Right kidney (tissue), 1 donor: ENCODE measurements around the gene MRPL34.

Experiments used
- DNase-seq: peaks from one replicate; pipeline ENCODE4 v3.0.0-alpha.2; 2016

MRPL34 gene

DNA sequence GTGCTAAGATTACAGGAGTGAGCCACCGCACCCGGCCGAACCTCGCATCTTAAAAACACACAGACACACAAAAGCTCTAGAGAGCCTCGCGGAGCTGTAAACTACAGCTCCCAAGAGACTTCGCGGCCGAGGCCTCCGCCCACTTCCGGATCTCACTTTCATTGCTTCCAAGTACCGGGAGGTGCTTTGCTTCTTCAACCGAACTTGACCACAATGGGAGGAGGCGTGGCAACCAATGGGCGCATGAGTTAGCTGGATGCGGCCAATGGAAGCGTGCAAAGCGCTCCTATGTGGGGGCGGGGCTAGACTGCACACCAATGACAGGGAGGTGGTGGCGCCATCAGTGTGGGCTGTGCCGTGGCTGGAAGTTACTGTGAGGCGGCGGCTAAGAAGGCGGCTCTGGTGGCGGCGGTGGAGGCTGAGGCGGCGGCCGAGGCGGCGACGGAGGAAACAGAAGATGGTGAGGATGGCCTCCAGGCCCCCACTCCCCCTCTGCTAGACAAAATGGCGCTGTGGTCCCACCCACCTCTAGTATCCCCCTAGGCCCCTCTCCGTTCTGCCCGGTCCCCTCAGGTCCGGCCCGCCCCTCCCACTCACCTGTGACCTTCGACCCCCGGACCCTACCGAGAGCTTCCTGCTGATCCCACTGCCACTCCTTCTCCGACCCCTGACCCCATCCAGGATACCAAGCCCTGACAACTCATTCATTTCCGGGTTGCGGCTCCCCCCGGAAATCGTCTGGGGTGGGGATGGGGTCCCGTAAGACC is 3.7 kb downstream of the MRPL34 start, which contains the start of gene DDA1:
TSS of gene DDA1 (plus strand) at position 366 of the 767 bp plus-strand sequence. CDS start at position 458, 92 bp downstream.
- peak; percentile 79 for DNase-seq

DNA sequence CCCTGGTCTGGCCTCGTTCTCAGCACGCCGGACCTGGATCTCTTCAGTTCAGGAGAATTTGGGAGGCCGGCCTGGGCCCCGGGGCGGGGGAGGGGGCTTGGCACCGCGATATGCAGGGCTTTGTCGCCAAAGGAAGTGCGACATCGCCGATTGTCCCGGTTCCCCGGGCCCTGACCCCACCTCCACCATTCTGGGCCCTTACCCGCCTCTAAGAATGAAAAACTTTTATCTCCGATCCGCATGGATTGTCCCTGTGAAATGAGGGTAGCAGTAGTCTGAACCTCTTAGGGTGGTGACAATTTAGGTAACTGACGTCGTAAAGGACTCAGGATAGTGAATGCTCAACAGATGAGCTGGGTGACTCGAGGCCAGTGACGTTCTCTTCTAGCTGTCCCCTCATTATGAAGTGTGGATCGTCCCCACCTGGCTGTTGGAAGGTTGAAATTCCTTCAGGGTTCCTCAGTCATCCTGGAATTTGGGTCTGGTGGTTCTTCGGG is 4.3 kb downstream of the MRPL34 start:
- no peak for DNase-seq

DNA sequence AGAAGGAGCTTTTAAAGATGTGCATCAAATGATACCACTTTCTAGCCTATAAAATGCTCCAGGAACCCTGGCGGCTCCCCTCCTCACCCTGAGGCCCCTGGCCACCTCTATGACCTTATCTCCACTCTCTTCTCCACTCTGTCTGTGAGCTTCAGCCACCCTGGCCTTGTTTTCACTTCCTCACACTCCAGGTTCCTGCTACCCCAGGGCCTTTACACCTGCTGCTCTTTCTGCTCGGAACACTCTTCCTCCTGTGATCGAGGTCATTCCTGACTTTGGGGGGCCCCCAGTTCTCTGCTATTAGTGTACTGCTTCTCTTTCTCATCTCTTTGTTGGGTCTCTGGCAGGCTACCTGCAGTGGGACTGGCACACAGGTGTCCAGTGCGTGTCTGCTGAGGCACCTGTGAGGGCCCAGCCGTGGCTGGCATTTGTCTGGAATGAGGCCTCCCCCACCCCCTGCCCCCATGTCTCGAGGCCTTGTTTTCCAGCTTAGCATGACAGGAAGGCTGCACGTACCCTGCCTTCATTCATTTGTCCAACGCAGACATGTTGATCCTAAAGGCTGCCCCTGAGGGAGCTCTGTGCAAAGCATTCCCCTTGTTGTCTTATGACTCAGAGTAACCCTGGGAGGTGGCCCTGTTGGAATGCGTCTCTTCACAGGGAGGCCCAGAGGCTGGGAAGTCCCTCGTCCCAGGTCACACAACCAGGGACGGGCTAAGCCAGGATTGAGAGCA is 6.0 kb downstream of the MRPL34 start:
- no peak for DNase-seq

DNA sequence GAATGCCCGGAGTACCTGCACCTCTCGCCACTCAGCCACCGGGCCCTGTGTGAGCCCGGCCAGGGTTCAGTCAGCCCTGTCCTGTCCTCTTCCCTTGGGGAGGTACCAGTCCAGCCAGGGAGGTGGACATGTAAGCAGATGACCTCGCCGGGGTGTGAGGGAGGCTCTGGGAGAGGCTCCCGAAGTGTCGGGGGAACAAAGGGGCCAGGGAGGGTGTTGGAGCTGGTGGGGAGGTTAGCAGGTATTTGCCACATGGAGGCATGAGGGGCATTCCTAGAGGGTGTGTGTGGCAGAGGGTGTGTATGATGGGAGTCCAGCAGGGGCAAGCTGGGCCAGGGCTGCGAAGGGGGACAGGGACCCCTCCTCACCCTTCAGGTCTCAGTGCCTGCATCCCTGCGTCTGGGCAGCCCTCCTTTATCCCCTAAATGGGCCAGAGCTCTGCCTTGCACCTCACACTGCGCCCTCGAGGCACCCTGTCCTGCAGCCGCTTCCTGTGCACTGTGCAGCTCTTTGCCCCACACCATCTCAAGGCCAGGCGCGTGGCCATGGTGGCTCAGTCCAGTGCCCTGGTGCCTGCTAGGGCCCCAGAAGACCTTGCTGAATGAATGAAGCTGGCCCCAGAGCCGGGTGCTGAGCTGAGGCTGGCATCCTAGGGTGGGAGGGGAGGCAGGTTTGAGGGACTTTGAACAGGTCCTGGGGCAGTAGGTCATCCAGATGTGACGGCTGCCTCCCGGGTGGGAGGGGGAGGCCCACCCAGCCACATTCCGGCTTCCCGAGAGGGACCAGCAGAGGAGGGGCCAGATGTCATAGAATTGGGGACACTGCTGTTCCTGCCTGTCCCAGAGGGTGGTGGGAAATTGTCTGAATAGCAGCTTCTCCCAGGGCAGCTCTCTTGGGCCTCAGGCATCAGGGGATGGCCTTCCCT is 6.8 kb downstream of the MRPL34 start:
- no peak for DNase-seq

DNA sequence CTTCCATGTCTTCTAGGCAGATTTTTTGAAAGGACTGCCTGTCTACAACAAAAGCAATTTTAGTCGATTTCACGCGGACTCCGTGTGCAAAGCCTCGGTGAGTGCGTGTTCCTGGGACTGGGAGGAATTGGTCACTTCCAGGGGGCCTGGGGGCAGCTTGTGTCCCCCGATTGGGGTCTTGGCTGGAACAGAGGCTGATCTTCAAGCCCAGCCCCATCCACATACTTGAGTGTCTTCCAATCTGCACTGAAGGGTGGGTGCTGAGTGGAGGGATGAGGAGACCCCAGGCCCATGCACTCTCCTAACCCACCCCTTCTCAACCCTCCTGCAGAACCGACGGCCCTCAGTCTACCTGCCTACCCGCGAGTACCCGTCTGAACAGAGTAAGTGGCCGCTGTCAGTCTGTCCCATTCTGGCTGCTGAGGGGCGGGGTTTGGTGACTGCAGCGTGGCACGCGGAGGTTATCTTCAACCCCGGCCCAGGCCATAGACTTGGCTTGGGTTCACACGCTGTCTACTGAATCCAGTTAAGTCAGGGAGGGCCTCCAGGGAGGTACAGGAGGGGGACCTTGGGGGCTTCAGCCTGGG is 8.4 kb downstream of the MRPL34 start:
- DNase-seq = no peak

DNA sequence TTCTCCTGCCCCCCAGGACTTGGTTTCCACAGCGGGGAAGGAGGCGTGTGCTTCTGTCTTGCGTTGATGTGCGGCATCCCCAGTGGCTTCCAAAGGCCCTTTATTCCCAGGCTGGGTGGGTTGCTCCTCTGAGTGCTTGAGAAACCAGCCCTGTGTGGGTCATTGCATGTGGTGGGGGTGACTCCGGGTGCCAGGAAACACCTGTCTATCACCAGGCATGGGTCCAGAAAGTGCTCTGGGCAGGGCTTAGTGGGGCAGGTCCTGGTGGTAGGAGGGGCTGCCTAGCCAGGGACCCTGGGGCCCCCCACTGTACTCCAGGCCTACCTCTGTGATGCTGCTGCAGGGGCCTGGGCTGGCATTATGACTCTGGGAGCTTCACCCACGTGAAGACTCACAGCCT is 13.3 kb downstream of the MRPL34 start:
- DNase-seq = no peak

DNA sequence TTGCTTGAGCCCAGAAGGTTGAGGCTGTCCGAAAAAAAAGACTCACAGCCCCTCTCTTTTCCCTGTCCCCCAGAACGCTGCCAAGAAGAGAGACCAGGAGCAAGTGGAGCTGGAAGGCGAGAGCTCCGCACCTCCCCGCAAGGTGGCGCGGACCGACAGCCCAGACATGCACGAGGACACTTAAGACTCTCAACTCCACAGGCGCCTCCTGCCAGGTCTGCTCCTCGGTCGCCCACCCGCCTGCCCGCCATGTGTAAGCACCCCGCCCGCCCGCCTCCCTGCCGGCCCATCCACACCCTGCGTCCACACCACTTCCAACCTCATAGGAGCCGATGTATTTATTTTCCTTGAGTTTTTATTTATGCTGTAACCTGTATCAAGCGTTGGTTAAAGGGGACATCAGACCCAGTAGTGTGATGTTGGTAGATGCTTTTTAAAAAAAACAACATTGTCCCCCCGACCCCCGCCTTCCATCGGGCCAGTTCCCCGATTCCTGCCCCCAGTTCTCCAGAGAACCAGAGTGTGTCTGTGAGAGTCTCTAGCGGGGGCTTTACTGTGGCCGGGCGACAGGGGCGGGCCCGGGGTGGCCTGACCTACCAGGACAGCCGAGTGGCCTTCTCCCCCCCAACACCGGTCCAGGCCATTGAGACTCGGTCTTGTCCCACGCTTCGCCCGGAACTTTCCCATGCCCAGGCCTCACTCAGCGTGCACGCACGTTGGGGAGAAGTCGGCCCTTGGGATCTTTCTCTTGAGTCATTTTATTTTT is 14.0 kb downstream of the MRPL34 start:
- no peak for DNase-seq

DNA sequence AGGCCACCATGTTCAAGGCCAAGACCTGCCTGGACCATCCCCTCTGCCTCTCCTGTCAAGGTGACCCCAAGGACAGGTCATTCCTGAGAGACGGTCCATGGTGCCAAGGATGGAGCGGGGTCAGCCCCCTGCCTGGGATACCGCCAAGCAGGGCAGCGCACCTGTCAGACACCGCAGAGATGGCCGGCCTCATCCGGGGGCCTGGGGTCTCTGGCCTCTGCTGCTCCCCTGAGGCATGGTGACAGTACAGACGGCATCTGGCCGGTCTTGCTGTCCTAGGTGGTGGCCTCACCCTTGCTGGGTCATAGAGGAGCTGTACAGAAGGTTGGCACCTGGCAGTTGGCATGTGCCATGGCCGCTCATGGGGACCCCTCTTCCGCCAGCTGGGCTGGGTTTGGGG is 14.8 kb downstream of the MRPL34 start:
- DNase-seq = no peak

DNA sequence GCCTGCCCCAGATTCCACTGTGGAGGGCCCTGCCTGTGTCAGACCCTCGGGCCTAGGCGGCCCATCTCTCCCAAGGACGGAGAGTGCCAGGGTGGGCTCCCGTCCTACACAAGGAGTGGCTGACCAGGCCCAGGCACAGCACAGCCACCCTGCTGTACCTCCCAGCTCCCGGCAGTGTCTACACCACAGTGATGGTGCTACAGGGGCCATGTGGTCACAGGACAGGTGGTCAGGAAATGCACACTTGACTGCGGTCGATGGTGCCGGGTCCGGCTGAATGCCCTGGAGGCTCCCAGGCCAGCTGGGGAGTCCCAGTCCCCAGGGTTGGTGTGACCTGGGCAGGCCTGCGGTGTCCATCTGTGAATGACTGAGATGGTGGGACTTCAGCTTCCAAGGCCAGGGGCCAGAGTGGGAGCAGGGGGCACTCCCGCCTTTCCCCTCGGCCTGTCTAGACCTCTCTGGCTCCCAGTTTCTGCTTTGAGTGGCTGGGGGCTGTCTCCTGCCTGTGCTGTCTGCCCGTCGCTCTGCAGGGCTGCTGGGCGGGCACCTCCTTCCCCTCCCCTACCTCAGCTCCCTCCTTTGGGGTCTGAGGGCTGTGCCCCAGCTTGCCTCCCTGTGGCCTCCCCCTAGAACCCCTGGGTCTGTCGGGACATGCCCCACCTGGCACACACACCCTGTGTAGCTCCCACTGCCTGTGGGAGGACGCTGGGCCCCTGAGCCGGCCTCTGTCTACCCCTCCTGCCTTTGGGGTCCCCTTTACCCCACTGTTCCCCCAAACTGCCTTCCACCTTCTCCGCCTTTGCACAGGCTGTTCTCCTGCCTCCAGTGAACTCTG is 16.2 kb downstream of the MRPL34 start:
- DNase-seq = no peak

DNA sequence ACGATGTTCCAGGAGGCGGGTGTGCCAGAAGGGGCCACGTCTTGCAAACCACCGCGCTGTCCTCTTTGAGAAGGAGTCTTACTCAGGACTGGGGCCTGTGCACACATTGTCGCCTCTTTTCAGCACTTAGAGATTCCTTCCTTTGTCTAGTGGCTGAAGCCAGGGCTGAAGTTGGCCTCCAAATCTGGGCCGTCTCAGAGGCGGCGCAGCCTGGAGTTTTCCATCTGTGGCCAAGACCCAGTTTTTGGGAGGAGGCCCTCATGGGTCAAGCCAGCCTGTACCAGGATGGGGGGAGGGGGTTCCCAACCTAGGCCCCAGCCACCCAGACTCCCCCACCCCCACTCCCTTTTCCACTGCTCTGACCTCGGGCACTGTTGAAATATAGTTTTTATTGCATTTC is 17.2 kb downstream of the MRPL34 start:
- no peak for DNase-seq

DNA sequence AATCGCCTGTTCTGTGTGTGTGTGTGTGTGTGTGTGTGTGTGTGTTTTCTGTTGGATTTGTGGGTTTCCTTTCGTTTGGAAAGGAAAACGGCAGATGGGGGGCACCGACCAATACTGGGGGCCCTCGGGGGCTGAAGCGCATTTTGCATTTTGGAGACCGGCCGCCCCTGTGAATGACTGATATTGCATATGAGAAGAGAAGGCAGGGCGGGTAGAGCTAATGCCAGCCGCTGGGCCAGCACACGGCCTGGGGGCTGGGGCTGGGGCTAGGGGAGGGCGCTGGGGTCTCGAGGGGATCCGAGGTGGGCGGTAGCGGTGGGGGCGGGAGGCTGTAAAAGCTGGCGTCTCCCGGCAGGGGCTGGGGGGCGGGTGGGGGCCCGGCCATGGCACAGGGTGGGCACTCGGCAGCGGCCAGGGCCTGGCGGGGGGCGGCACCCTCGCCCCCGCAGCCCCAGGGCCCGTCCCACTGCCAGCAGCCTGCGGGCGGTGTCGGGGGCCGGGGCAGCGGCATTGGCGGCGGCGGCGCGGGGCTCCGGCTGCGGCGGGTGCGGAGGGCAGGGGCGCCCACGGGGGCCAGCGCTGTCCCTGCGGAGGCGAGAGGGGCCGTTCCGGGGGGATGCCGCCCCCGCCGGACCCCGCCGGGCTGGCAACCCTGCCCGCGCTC is 17.8 kb downstream of the MRPL34 start:
- no peak for DNase-seq

DNA sequence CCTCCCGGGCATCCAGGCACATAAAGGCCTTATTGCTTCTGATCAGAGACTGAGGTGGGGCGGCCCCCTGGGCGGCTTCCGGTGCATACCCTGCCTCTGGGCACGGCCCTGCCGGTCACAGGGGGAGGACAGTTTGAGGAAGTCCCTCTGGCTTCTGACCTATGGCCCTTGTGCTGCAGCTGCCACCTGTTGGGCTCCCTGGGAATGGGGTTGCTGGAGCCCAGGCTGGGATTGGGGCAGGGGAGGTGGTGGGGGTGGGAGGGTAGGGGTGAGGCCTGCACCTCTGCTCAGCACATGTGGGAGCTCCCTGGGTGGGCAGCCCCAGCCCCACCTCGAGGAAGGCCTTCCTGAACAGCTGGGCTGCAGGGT is 18.3 kb downstream of the MRPL34 start:
- no peak for DNase-seq

DNA sequence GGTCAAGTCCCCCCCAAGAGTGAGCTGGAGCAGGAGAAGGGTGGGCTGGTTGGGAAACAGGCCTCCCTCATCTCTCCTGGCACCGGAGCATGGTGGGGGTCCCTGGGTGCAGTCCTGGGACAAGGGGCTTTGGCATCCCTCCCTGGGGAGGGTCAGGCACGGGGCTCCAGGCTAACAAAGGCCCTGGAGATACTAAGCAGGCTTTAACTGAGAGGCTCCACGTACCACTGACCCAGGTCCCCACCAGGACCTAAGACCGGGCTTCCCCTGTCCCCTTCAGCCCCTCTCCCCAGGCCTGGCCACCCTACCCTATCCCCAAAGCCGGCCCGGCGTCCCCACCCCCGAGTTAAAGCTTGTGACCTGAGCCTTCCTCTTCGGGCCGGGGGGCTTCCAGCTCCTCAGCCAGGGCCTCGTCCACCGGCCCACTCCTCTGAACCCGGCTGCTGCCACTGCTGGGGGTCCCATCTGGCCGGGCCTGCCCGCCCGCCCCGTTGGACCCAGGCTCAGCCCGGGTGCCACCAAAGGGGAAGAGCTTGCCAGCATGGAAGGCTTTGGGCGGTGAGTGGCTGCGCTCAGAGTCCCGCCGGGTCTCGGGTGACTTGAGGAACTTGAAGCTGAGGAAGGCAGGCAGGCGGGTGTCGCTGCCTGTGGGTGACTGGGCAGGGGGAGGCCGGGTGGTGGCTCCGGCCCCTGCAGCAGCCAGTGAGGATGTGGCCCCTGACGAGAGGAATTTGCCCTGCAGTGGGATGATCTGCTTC is 18.9 kb downstream of the MRPL34 start:
- DNase-seq = no peak

DNA sequence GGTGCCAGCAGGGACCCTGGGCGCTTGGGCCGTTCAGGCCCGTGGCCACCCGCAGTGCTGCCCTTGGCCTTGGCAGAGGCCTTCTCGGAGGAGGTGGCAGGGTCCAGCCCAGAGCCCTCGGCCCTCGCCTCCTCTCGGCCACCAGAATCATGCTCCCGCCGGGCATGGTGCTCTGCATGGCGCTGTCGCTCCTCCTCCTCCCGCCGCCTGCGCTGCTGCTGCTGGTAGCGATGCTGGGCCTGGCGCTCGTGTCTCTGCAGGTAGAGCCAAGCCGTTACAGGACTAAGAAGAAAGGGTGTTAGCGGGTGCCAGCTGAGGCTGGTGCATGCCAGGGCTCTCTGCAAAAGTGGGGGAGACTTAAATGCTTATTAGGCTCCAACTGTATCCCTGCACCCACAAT is 19.5 kb downstream of the MRPL34 start:
- DNase-seq = no peak

DNA sequence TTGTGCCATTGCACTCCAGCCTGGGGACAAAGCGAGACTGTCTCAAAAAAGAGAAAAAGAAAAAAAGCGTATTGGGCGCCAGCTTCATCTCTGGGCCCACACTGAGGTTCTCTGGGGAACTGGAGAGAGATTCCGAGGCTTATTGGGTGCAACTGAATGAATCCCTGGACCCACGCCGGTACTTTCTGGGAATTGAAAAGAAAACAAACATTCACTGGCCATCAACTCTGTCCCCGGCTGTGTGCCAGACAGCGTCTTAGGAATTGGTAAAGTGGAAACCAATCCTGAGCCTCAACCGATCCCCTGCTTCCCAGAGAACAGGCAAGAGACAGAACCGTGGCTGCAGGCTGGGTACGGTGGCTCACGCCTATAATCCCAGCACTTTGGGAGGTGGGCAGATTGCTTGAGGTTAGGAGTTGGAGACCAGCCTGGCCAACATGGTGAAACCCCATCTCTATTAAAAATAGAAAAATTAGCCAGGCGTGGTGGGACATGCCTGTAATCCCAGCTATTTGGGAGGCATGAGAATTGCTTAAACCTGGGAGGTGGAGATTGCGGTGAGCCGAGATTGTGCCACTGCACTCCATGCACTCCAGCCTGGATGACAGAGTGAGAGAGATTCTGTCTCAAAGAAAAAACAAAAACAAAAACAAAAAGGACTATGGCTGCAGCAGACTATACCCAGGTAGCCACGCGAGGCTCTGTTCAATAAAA is 20.4 kb downstream of the MRPL34 start:
- DNase-seq = no peak

DNA sequence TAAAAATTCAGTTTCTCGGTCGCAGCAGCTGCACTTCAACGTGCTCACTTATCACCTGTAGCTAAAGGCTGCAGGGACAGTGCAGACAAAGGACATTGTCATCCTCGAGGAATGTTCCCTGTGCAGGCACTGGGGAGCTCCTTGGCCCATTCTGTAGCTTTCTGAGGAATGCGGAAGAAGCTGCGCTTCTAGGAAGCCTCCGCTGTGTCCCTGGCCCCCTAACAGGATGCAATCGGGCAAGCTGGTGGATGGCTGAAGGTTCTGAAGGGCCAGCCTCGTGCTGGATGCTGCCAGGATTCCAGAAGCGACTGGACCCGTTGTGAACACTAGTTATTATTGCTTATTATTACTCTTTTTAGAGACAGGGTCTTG is 20.9 kb downstream of the MRPL34 start:
- no peak for DNase-seq

DNA sequence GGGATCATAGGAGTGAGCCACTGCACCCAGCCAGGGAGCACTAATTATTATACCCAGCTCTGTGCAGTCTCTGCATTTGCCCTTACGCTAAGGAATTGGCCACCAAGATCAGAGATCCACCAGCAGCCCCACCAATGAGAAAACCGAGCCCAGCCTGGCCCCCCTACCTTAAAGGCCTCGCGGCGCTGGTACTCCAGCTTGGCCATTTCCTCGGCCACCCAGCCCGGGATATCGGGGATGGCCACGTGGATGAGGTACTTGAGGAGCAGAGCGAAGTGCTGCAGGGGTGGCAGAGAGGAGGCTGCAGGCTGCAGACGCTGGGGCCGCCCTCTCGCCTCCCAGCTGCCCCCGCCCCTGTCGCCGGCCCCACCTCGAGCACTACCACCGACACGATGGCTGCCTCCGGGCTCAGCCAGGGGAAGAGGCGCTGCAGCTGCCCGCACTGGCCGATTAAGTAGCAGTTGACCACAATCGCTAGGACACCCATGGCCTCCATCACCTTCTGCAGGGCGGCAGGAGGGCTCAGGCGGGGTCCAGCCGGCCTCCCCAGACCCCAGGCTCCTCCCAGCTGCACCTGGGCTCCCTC is 21.5 kb downstream of the MRPL34 start:
- DNase-seq = no peak
